ENCODE results near the gene SLC22A14. TPM values are rescaled to one million over a fixed set of nuclear protein-coding genes. Genes with fewer than 3 reads are reported as not detected.
"Not testable (repeated sequence)": the region's sequence is repeated elsewhere in the genome, so short reads cannot be mapped to it uniquely, and the experiment has no call there.

The SLC22A14 gene
- total and polyA plus RNA-seq, 12 donors, result 0.06 to 0.37 (median 0.23) TPM; not detected in 8

GRCh38 chr3:38316356-38317191, 34.5 kb downstream of the SLC22A14 start:
- 73 to 76% methylated on average over 22 of the region's 22 CpGs for WGBS, 2 donors
- TF ChIP-seq, protein P1, sequence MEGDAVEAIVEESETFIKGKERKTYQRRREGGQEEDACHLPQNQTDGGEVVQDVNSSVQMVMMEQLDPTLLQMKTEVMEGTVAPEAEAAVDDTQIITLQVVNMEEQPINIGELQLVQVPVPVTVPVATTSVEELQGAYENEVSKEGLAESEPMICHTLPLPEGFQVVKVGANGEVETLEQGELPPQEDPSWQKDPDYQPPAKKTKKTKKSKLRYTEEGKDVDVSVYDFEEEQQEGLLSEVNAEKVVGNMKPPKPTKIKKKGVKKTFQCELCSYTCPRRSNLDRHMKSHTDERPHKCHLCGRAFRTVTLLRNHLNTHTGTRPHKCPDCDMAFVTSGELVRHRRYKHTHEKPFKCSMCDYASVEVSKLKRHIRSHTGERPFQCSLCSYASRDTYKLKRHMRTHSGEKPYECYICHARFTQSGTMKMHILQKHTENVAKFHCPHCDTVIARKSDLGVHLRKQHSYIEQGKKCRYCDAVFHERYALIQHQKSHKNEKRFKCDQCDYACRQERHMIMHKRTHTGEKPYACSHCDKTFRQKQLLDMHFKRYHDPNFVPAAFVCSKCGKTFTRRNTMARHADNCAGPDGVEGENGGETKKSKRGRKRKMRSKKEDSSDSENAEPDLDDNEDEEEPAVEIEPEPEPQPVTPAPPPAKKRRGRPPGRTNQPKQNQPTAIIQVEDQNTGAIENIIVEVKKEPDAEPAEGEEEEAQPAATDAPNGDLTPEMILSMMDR (IDR thresholded peaks at IDR 0.05), result no peak
- Histone ChIP-seq H3K4me1 (no peaks in the 10 kb centered on the region), H3K27me3 (no peaks in the 10 kb centered on the region), H3K27ac (no peak overlapping the region), H3K4me3 (no peak overlapping the region), H3K36me3 (no peaks in the 10 kb centered on the region), H3K9me3 (peaks cover 0 to 7% (median 0%) of the 10 kb centered on the region in 11 donors)
- peak in 1 of 8 donors; percentile 38 for ATAC-seq
- intact Hi-C loops (cut with DNase I), result no loop called here
- no peak for DNase-seq

- DNase-seq (no peak), ATAC-seq (no peak)
- intact Hi-C loops (cut with DNase I), result no loop called here
- Histone ChIP-seq H3K4me3 (no peak overlapping the region), H3K27me3 (no peaks in the 10 kb centered on the region), H3K4me1 (no peaks in the 10 kb centered on the region), H3K9me3 (peaks cover 0 to 10% (median 0%) of the 10 kb centered on the region in 11 donors), H3K36me3 (no peaks in the 10 kb centered on the region), H3K27ac (no peak overlapping the region)
- TF ChIP-seq, protein P1 (IDR thresholded peaks at IDR 0.05), result no peak
- 79 to 83% methylated on average over 7 of the region's 7 CpGs for WGBS, 2 donors
Measured at GRCh38 chr3:38317192-38317759, 35.2 kb downstream of the SLC22A14 start.

GRCh38 chr3:38318766-38319671, 36.9 kb downstream of the SLC22A14 start:
- Histone ChIP-seq H3K4me3 (no peak overlapping the region), H3K9me3 (peaks cover 0 to 10% (median 0%) of the 10 kb centered on the region in 11 donors), H3K27me3 (no peaks in the 10 kb centered on the region), H3K36me3 (no peaks in the 10 kb centered on the region), H3K4me1 (no peaks in the 10 kb centered on the region), H3K27ac (no peak overlapping the region)
- ATAC-seq (no peak), DNase-seq (no peak)
- intact Hi-C loops (cut with DNase I), result no loop called here
- TF ChIP-seq, protein P1 (IDR thresholded peaks at IDR 0.05), result no peak
- 84 to 88% methylated on average over 8 of the region's 8 CpGs for WGBS, 2 donors

DNA sequence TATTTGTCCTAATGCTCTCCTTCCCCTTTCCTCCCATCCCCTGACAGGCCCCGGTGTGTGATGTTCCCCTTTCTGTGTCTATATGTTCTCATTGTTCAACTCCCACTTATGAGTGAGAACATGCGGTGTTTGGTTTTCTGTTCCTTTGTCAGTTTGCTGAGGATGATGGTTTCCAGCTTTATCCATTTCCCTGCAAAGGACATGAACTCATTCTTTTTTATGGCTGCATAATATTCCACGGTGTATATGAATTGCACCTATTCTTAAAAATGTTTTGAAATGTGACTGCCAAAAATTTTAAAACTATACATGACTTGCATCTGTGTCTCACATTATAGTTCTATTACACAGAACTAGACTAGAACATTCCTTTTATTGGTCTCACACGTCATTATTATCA, 38.5 kb downstream of the SLC22A14 start:
- ATAC-seq; H3K27ac ChIP-seq; H3K36me3 ChIP-seq; DNase-seq; H3K27me3 ChIP-seq; intact Hi-C loops (cut with DNase I); H3K9me3 ChIP-seq; H3K4me3 ChIP-seq; H3K4me1 ChIP-seq: not testable (repeated sequence)
- 91 to 92% methylated on average over 4 of the region's 4 CpGs for WGBS, 2 donors

Data from heart right ventricle (tissue), 16 donors.